Osteocyte (in vitro differentiated cells): ENCODE results near the gene KRTAP1-1. TPM values are rescaled to one million over a fixed set of nuclear protein-coding genes. Genes with fewer than 3 reads are reported as not detected.

ENCODE experiments used
- DNase-seq: peaks from one replicate; pipeline ENCODE4 v3.0.0; 2021; ENCODE audit warnings: mixed read lengths; ENCODE audit not compliant: unreplicated experiment; ENCODE audit errors: extremely low spot score
- H3K27ac Mint-ChIP-seq: one replicate; pipeline ENCODE4 v1.8.0; 2021; ENCODE audit warnings: mild to moderate bottlenecking, mixed read lengths; ENCODE audit not compliant: unreplicated experiment
- H3K27me3 Mint-ChIP-seq: one replicate; pipeline ENCODE4 v1.8.0; 2021; ENCODE audit warnings: mixed read lengths; ENCODE audit not compliant: unreplicated experiment
- H3K36me3 Mint-ChIP-seq: one replicate; pipeline ENCODE4 v1.8.0; 2021; ENCODE audit warnings: mixed read lengths; ENCODE audit not compliant: unreplicated experiment
- H3K4me1 Mint-ChIP-seq: one replicate; pipeline ENCODE4 v1.8.0; 2021; ENCODE audit warnings: mixed read lengths; ENCODE audit not compliant: unreplicated experiment
- H3K4me3 Mint-ChIP-seq: one replicate; pipeline ENCODE4 v1.8.0; 2021; ENCODE audit warnings: mild to moderate bottlenecking, moderate library complexity, mixed read lengths; ENCODE audit not compliant: unreplicated experiment
- H3K9me3 Mint-ChIP-seq: one replicate; pipeline ENCODE4 v1.8.0; 2021; ENCODE audit warnings: mixed read lengths; ENCODE audit not compliant: unreplicated experiment
- total RNA-seq: library from RNA; stranded (reverse); gene quantifications from 2 replicates; pipeline ENCODE4 v1.2.1, GENCODE V29; 2021
- TF ChIP-seq, protein P1 (sequence below): fragments of 200-600 bp; sonication (generic); IDR thresholded peaks from 2 replicates; pipeline ENCODE4 v1.5.0; 2021; ENCODE audit warnings: antibody characterized with exemption, mild to moderate bottlenecking, moderate library complexity

KRTAP1-1 gene
- total RNA-seq, 1 donor from 2014 or later: not detected

DNA sequence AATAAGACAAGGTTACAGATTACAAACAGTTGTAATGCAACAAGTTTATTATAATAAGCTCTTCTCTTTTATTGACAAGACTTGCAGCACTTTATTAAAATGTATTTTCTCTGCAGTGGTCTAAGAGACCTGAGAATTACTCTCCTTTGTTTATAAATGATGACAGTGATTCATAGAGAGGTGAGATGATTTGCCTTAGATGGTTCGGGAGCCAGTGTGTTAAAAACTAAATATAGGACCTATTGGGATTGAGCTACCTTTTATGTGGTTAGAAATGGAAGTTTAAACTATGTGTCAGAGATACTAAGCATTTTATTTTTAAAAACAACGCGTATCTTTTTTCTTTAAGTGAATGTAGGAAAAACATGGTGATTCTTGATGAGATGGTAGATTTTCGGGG is 44.4 kb downstream of the KRTAP1-1 start:
- no peaks in the 10 kb centered on the region for H3K4me1 Mint-ChIP-seq
- H3K27ac Mint-ChIP-seq: no peak overlapping the region
- TF ChIP-seq, protein P1, sequence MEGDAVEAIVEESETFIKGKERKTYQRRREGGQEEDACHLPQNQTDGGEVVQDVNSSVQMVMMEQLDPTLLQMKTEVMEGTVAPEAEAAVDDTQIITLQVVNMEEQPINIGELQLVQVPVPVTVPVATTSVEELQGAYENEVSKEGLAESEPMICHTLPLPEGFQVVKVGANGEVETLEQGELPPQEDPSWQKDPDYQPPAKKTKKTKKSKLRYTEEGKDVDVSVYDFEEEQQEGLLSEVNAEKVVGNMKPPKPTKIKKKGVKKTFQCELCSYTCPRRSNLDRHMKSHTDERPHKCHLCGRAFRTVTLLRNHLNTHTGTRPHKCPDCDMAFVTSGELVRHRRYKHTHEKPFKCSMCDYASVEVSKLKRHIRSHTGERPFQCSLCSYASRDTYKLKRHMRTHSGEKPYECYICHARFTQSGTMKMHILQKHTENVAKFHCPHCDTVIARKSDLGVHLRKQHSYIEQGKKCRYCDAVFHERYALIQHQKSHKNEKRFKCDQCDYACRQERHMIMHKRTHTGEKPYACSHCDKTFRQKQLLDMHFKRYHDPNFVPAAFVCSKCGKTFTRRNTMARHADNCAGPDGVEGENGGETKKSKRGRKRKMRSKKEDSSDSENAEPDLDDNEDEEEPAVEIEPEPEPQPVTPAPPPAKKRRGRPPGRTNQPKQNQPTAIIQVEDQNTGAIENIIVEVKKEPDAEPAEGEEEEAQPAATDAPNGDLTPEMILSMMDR: no peak
- no peak overlapping the region for H3K4me3 Mint-ChIP-seq
- H3K27me3 Mint-ChIP-seq: peaks cover 4% of the 10 kb centered on the region
- no peaks in the 10 kb centered on the region for H3K9me3 Mint-ChIP-seq
- DNase-seq: no peak
- no peaks in the 10 kb centered on the region for H3K36me3 Mint-ChIP-seq

- H3K4me3 Mint-ChIP-seq: no peak overlapping the region
- no peaks in the 10 kb centered on the region for H3K36me3 Mint-ChIP-seq
- peaks cover 4% of the 10 kb centered on the region for H3K27me3 Mint-ChIP-seq
- H3K4me1 Mint-ChIP-seq: no peaks in the 10 kb centered on the region
- TF ChIP-seq, protein P1: no peak
- no peaks in the 10 kb centered on the region for H3K9me3 Mint-ChIP-seq
- H3K27ac Mint-ChIP-seq: no peak overlapping the region
- DNase-seq: no peak
These were observed 46.1 kb downstream of the KRTAP1-1 start for GRCh38 chr17:40995116-40995515.

GRCh38 chr17:40993839-40994238 is 47.4 kb downstream of the KRTAP1-1 start, which contains the start of gene KRTAP3-3:
KRTAP3-3 (minus strand) TSS chr17:40994164; CDS start chr17:40994097, 67 bp downstream.
- TF ChIP-seq, protein P1: no peak
- Mint-ChIP-seq H3K4me1 (no peaks in the 10 kb centered on the region), H3K27ac (no peak within 1 kb of the TSS), H3K27me3 (peaks cover 4% of the 10 kb centered on the region), H3K36me3 (no peaks in the 10 kb centered on the region), H3K4me3 (no peak within 1 kb of the TSS), H3K9me3 (no peaks in the 10 kb centered on the region)
- no peak for DNase-seq

DNA sequence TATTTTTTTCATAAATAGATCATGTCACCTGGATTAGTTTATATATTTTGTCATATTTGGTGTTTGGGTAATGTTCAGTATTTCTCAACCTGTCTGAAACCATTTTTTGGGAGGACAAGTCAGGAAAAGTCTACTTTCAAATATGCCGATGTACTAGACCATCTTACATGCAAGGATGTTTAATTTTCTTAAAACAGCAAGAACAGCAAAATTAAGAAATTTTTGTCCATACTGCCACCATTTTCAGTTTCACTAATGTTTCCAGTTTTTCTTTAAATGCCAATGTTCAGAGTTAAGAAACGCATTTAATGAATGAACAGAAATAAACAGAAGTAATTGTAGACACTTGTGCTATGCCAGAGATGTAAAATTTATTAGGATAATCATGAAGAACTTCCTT is 48.2 kb downstream of the KRTAP1-1 start:
- peaks cover 4% of the 10 kb centered on the region for H3K27me3 Mint-ChIP-seq
- TF ChIP-seq, protein P1: no peak

GRCh38 chr17:40992666-40993065 is 48.6 kb downstream of the KRTAP1-1 start:
- no peaks in the 10 kb centered on the region for H3K36me3 Mint-ChIP-seq
- TF ChIP-seq, protein P1: no peak
- H3K4me1 Mint-ChIP-seq: no peaks in the 10 kb centered on the region
- H3K4me3 Mint-ChIP-seq: no peak overlapping the region
- no peak for DNase-seq
- H3K9me3 Mint-ChIP-seq: no peaks in the 10 kb centered on the region
- no peak overlapping the region for H3K27ac Mint-ChIP-seq
- H3K27me3 Mint-ChIP-seq: peaks cover 4% of the 10 kb centered on the region

More for the DNA sequence above, 48.2 kb downstream of the KRTAP1-1 start:
- DNase-seq: no peak
- no peaks in the 10 kb centered on the region for H3K9me3 Mint-ChIP-seq
- no peaks in the 10 kb centered on the region for H3K36me3 Mint-ChIP-seq
- H3K4me1 Mint-ChIP-seq: no peaks in the 10 kb centered on the region
- H3K4me3 Mint-ChIP-seq: no peak overlapping the region
- no peak overlapping the region for H3K27ac Mint-ChIP-seq

Other genes with a start within 250 kb of the KRTAP1-1 start
- gene KRT28, start 241.5 kb downstream of the KRTAP1-1 start, total RNA-seq: not detected in 2 replicates
- 46.5 and 49.0 TPM in 2 replicates for gene KRT10, start 218.8 kb downstream of the KRTAP1-1 start, total RNA-seq
- gene KRT12, start 174.2 kb downstream of the KRTAP1-1 start, total RNA-seq: not detected in 2 replicates
- not detected in 2 replicates for gene KRT20, start 156.2 kb downstream of the KRTAP1-1 start, total RNA-seq
- gene KRT23, start 103.8 kb downstream of the KRTAP1-1 start, total RNA-seq: not detected in 2 replicates
- not detected in 2 replicates for gene KRT39, start 74.5 kb downstream of the KRTAP1-1 start, total RNA-seq
- gene KRT40, start 57.1 kb downstream of the KRTAP1-1 start, total RNA-seq: not detected in 2 replicates
- not detected in 2 replicates for gene KRTAP3-3, start 47.3 kb downstream of the KRTAP1-1 start, total RNA-seq
- gene KRTAP3-2, start 41.5 kb downstream of the KRTAP1-1 start, total RNA-seq: not detected in 2 replicates
- gene KRTAP3-1, start 32.3 kb downstream of the KRTAP1-1 start, total RNA-seq: not detected in 2 replicates
- gene KRTAP1-5, start 14.2 kb downstream of the KRTAP1-1 start, total RNA-seq: not detected in 2 replicates
- gene KRTAP1-4, start 11.3 kb downstream of the KRTAP1-1 start, total RNA-seq: not detected in 2 replicates
- not detected in 2 replicates for gene KRTAP1-3, start 6.6 kb downstream of the KRTAP1-1 start, total RNA-seq
- not detected in 2 replicates for gene KRTAP2-1, start 5.9 kb upstream of the KRTAP1-1 start, total RNA-seq
- gene KRTAP2-2, start 13.8 kb upstream of the KRTAP1-1 start, total RNA-seq: not detected in 2 replicates
- gene KRTAP2-3, start 18.7 kb upstream of the KRTAP1-1 start, total RNA-seq: not detected in 2 replicates
- gene KRTAP2-4, start 24.4 kb upstream of the KRTAP1-1 start, total RNA-seq: not detected in 2 replicates
- gene KRTAP4-7, start 42.7 kb upstream of the KRTAP1-1 start, total RNA-seq: not detected in 2 replicates
- gene KRTAP4-8, start 56.7 kb upstream of the KRTAP1-1 start, total RNA-seq: not detected in 2 replicates
- gene KRTAP4-16, start 60.8 kb upstream of the KRTAP1-1 start, total RNA-seq: not detected in 2 replicates
- not detected in 2 replicates for gene KRTAP4-9, start 63.9 kb upstream of the KRTAP1-1 start, total RNA-seq
- not detected in 2 replicates for gene KRTAP4-11, start 76.9 kb upstream of the KRTAP1-1 start, total RNA-seq
- not detected in 2 replicates for gene KRTAP4-12, start 82.7 kb upstream of the KRTAP1-1 start, total RNA-seq
- gene KRTAP4-6, start 99.1 kb upstream of the KRTAP1-1 start, total RNA-seq: not detected in 2 replicates
- not detected in 2 replicates for gene KRTAP4-5, start 108.4 kb upstream of the KRTAP1-1 start, total RNA-seq
- gene KRTAP4-4, start 119.3 kb upstream of the KRTAP1-1 start, total RNA-seq: not detected in 2 replicates
- gene KRTAP4-3, start 126.8 kb upstream of the KRTAP1-1 start, total RNA-seq: not detected in 2 replicates
- not detected in 2 replicates for gene KRTAP4-2, start 136.8 kb upstream of the KRTAP1-1 start, total RNA-seq
- not detected in 2 replicates for gene KRTAP4-1, start 143.5 kb upstream of the KRTAP1-1 start, total RNA-seq
- not detected in 2 replicates for gene KRTAP9-1, start 148.4 kb upstream of the KRTAP1-1 start, total RNA-seq
- gene KRTAP9-2, start 185.2 kb upstream of the KRTAP1-1 start, total RNA-seq: not detected in 2 replicates
- not detected in 2 replicates for gene KRTAP9-3, start 191.0 kb upstream of the KRTAP1-1 start, total RNA-seq
- gene KRTAP9-8, start 196.5 kb upstream of the KRTAP1-1 start, total RNA-seq: not detected in 2 replicates
- not detected in 2 replicates for gene KRTAP9-4, start 208.2 kb upstream of the KRTAP1-1 start, total RNA-seq
- not detected in 2 replicates for gene KRTAP9-9, start 213.9 kb upstream of the KRTAP1-1 start, total RNA-seq
- gene KRTAP9-6, start 223.9 kb upstream of the KRTAP1-1 start, total RNA-seq: not detected in 2 replicates
- gene KRTAP9-7, start 234.2 kb upstream of the KRTAP1-1 start, total RNA-seq: not detected in 2 replicates